MM.1S (cell line): ENCODE data around the gene ZFP36L2.

Experiments used
- EZH2 ChIP-seq: fragments of 300-600 bp; sonication (generic); optimal IDR thresholded peaks from 2 replicates; pipeline ENCODE3; 2017; ENCODE audit warnings: low read depth, mild to moderate bottlenecking, antibody characterized with exemption, low read length, mixed read lengths
- EZH2phosphoT487 ChIP-seq: fragments of 300-600 bp; sonication (generic); IDR thresholded peaks from 2 replicates; pipeline ENCODE4 v1.6.1; 2018; ENCODE audit warnings: antibody characterized with exemption, low read length
- TF ChIP-seq, protein P1 (sequence below): fragments of 300-600 bp; sonication (generic); IDR thresholded peaks from 2 replicates; pipeline ENCODE4 v1.5.1; 2016; ENCODE audit warnings: antibody characterized with exemption, low read length, mixed read lengths

DNA sequence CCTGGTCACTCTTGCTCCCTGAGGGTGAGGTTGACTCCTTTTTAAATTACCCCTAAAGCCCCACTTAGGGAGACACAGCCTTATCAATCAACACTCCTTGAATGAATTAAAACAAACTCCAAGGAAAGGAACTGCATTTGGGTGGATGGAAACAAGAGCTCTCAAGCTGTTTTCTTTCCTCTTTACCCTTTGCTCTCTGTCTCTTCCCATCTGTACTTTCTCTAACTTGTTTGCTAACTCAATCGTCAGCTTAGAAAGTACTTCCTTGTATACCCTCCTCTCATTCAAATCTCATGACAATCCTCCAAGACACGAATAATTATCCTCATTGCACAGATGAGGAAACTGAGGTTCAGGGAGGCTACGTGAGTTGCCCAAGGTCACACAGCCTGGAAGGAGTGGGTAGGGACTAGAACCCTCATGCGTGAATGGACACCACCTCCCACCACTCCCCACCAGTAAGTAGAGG is 32.7 kb downstream of the ZFP36L2 start:
- TF ChIP-seq, protein P1, sequence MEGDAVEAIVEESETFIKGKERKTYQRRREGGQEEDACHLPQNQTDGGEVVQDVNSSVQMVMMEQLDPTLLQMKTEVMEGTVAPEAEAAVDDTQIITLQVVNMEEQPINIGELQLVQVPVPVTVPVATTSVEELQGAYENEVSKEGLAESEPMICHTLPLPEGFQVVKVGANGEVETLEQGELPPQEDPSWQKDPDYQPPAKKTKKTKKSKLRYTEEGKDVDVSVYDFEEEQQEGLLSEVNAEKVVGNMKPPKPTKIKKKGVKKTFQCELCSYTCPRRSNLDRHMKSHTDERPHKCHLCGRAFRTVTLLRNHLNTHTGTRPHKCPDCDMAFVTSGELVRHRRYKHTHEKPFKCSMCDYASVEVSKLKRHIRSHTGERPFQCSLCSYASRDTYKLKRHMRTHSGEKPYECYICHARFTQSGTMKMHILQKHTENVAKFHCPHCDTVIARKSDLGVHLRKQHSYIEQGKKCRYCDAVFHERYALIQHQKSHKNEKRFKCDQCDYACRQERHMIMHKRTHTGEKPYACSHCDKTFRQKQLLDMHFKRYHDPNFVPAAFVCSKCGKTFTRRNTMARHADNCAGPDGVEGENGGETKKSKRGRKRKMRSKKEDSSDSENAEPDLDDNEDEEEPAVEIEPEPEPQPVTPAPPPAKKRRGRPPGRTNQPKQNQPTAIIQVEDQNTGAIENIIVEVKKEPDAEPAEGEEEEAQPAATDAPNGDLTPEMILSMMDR: no peak
- TF ChIP-seq EZH2 (no peak), EZH2phosphoT487 (no peak)
